Karpas-422 (cell line): ENCODE measurements around the gene OGFR. TPM values are rescaled to one million over a fixed set of nuclear protein-coding genes. Genes with fewer than 3 reads are reported as not detected.

ENCODE experiments used
- DNase-seq: peaks from one replicate; pipeline ENCODE4 v3.0.0-alpha.2; 2015
- H2AFZ ChIP-seq: fragments of 200-600 bp; sonication (generic); 2 replicates; pipeline ENCODE4 v1.6.1; 2014; ENCODE audit warnings: antibody characterized with exemption, low read length, mixed read lengths
- H3K27ac ChIP-seq: fragments of 200-600 bp; sonication (generic); 2 replicates; pipeline ENCODE4 v1.5.1; 2014; ENCODE audit warnings: mild to moderate bottlenecking, low read length, moderate library complexity
- H3K27me3 ChIP-seq: fragments of 200-600 bp; sonication (generic); 2 replicates; pipeline ENCODE4 v1.6.1; 2014; ENCODE audit warnings: low read length, mixed read lengths
- H3K36me3 ChIP-seq: fragments of 200-600 bp; sonication (generic); 2 replicates; pipeline ENCODE4 v1.6.1; 2014; ENCODE audit warnings: low read length, mixed read lengths; ENCODE audit not compliant: insufficient read depth
- H3K4me1 ChIP-seq: fragments of 200-600 bp; sonication (generic); 2 replicates; pipeline ENCODE4 v1.6.1; 2014; ENCODE audit warnings: mild to moderate bottlenecking, low read length, mixed read lengths
- H3K4me2 ChIP-seq: fragments of 200-600 bp; sonication (generic); 2 replicates; pipeline ENCODE4 v1.6.1; 2014; ENCODE audit warnings: low read length, low read depth, mild to moderate bottlenecking; ENCODE audit not compliant: poor library complexity, severe bottlenecking
- H3K4me3 ChIP-seq: fragments of 200-600 bp; sonication (generic); 2 replicates; pipeline ENCODE4 v1.5.1; 2014; ENCODE audit warnings: mild to moderate bottlenecking, antibody characterized with exemption, low read length, mixed read lengths
- H3K79me2 ChIP-seq: fragments of 200-600 bp; sonication (generic); 2 replicates; pipeline ENCODE4 v1.6.1; 2014; ENCODE audit warnings: mild to moderate bottlenecking, low read length, mixed read lengths
- H3K9ac ChIP-seq: fragments of 200-600 bp; sonication (generic); 2 replicates; pipeline ENCODE4 v1.6.0; 2014; ENCODE audit warnings: low read length
- H3K9me2 ChIP-seq: fragments of 200-600 bp; sonication (generic), shearing (Covaris generic); replicated peaks from 2 replicates; pipeline ENCODE4 v1.6.0; 2014; ENCODE audit warnings: mild to moderate bottlenecking, low read length, moderate library complexity; ENCODE audit not compliant: insufficient read depth
- H3K9me3 ChIP-seq: fragments of 300-700, 200-600 bp; sonication (generic); 2 replicates; pipeline ENCODE4 v1.6.1; 2014; ENCODE audit warnings: low read length, mixed read lengths
- H4K20me1 ChIP-seq: fragments of 200-600 bp; sonication (generic); 2 replicates; pipeline ENCODE4 v1.6.1; 2014; ENCODE audit warnings: mild to moderate bottlenecking, antibody characterized with exemption, low read length, low read depth; ENCODE audit not compliant: insufficient read depth
- total RNA-seq: library from RNA; depleted of rRNA; stranded (reverse); fragments of >200 nt; shearing (Covaris generic); gene quantifications from 2 replicates; pipeline ENCODE4 v1.2.3, GENCODE V29; 2014; ENCODE audit warnings: low replicate concordance

Gene OGFR
- total RNA-seq, 1 experiment from 2014 or later, result 23.8 TPM

DNA sequence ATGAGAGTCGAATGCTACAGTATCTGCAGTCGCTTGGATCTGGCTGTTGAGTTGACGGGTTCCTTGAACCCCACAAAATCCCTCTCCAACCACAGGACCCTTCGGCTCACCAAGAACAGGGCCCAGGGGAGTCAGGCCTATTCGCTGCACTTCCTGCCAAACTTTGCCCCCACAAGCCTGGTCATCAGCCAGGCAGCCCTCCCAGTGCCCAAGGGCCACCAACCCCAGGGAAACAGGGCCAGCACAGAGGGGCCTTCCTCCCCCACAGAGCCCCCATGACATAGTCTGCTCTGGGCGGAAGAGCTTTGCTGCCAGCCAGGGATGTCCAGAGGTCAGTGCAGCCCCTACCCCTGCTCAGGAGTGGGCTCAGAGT lies 42.9 kb upstream of the OGFR start:
- Histone ChIP-seq H3K9ac (no peak overlapping the region), H3K9me2 (no peaks in the 10 kb centered on the region), H2AFZ (no peak overlapping the region)

GRCh38 chr20:62762376-62762775 lies 42.3 kb upstream of the OGFR start:
- no peak overlapping the region for H3K9ac ChIP-seq
- no peaks in the 10 kb centered on the region for H3K4me1 ChIP-seq
- H3K36me3 ChIP-seq, result no peaks in the 10 kb centered on the region
- no peak for DNase-seq
- no peaks in the 10 kb centered on the region for H3K9me2 ChIP-seq
- H3K27me3 ChIP-seq, result no peaks in the 10 kb centered on the region
- H3K79me2 ChIP-seq, result no peaks in the 10 kb centered on the region
- no peak overlapping the region for H3K4me2 ChIP-seq
- H3K4me3 ChIP-seq, result no peak overlapping the region
- H4K20me1 ChIP-seq, result no peaks in the 10 kb centered on the region
- no peaks in the 10 kb centered on the region for H3K9me3 ChIP-seq
- no peak overlapping the region for H3K27ac ChIP-seq
- H2AFZ ChIP-seq, result no peak overlapping the region

More for the DNA sequence above, 42.9 kb upstream of the OGFR start:
- H3K27ac ChIP-seq, result no peak overlapping the region
- H3K4me1 ChIP-seq, result no peaks in the 10 kb centered on the region
- no peaks in the 10 kb centered on the region for H3K79me2 ChIP-seq
- H4K20me1 ChIP-seq, result no peaks in the 10 kb centered on the region
- DNase-seq, result no peak
- H3K4me2 ChIP-seq, result no peak overlapping the region
- H3K36me3 ChIP-seq, result no peaks in the 10 kb centered on the region
- H3K27me3 ChIP-seq, result no peaks in the 10 kb centered on the region
- H3K4me3 ChIP-seq, result no peak overlapping the region
- H3K9me3 ChIP-seq, result no peaks in the 10 kb centered on the region

DNA sequence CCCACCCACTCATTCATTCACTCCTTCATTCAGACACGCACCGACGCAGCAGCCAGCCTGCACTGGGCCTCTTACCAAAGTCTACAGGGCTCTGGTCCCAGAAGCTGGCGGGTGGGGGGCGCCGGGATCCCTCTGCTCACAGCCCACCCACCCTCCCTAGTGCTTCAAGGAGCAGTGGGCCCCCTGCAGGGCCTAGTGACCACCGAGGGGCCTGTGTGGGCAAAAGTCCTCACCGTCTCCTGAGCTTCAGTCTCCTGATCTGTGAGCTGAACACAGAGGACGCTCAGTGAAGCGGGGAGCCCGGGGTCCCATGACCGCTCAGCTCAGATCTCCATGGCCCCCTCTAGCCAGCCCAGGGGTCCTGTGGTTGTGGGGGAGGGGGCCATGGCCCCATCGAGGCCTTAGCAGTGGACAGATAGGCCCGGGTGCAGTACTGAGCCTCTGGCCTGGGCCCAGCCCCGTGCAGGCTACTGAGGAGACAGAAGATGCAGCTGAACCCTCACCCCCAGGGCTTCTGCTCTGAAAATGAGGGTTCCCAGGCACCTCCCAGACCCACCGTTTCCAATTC lies 41.8 kb upstream of the OGFR start:
- H3K27me3 ChIP-seq, result no peaks in the 10 kb centered on the region
- DNase-seq, result no peak
- no peaks in the 10 kb centered on the region for H3K9me2 ChIP-seq
- H3K9ac ChIP-seq, result no peak overlapping the region
- H3K4me1 ChIP-seq, result no peaks in the 10 kb centered on the region
- H3K27ac ChIP-seq, result no peak overlapping the region
- no peak overlapping the region for H2AFZ ChIP-seq
- H3K79me2 ChIP-seq, result no peaks in the 10 kb centered on the region
- no peak overlapping the region for H3K4me3 ChIP-seq
- H3K36me3 ChIP-seq, result no peaks in the 10 kb centered on the region
- no peaks in the 10 kb centered on the region for H4K20me1 ChIP-seq
- H3K4me2 ChIP-seq, result no peak overlapping the region
- H3K9me3 ChIP-seq, result no peaks in the 10 kb centered on the region

- Histone ChIP-seq H3K27me3 (no peaks in the 10 kb centered on the region), H3K4me2 (no peak overlapping the region), H3K9me2 (no peaks in the 10 kb centered on the region), H3K27ac (no peak overlapping the region), H3K36me3 (no peaks in the 10 kb centered on the region), H2AFZ (no peak overlapping the region), H3K4me1 (no peaks in the 10 kb centered on the region), H3K79me2 (no peaks in the 10 kb centered on the region), H4K20me1 (no peaks in the 10 kb centered on the region), H3K9me3 (no peaks in the 10 kb centered on the region), H3K9ac (no peak overlapping the region), H3K4me3 (no peak overlapping the region)
- DNase-seq, result no peak
These were observed 41.2 kb upstream of the OGFR start for GRCh38 chr20:62763404-62763803.

GRCh38 chr20:62764156-62764935 lies 40.3 kb upstream of the OGFR start:
- no peak for DNase-seq
- Histone ChIP-seq H3K4me1 (no peaks in the 10 kb centered on the region), H3K4me2 (no peak overlapping the region), H3K27ac (no peak overlapping the region), H3K9me2 (no peaks in the 10 kb centered on the region), H2AFZ (no peak overlapping the region), H3K36me3 (no peaks in the 10 kb centered on the region), H3K9me3 (no peaks in the 10 kb centered on the region), H4K20me1 (no peaks in the 10 kb centered on the region), H3K9ac (no peak overlapping the region), H3K4me3 (no peak overlapping the region), H3K79me2 (no peaks in the 10 kb centered on the region), H3K27me3 (no peaks in the 10 kb centered on the region)

- Histone ChIP-seq H3K4me3 (no peak overlapping the region), H3K4me2 (no peak overlapping the region), H2AFZ (no peak overlapping the region), H3K36me3 (no peaks in the 10 kb centered on the region), H3K9me3 (no peaks in the 10 kb centered on the region), H3K9me2 (no peaks in the 10 kb centered on the region), H4K20me1 (no peaks in the 10 kb centered on the region), H3K4me1 (no peaks in the 10 kb centered on the region), H3K27ac (no peak overlapping the region), H3K79me2 (no peaks in the 10 kb centered on the region), H3K9ac (no peak overlapping the region), H3K27me3 (no peaks in the 10 kb centered on the region)
- peak; percentile 56 for DNase-seq
These were observed 39.6 kb upstream of the OGFR start for GRCh38 chr20:62765021-62765420.

DNA sequence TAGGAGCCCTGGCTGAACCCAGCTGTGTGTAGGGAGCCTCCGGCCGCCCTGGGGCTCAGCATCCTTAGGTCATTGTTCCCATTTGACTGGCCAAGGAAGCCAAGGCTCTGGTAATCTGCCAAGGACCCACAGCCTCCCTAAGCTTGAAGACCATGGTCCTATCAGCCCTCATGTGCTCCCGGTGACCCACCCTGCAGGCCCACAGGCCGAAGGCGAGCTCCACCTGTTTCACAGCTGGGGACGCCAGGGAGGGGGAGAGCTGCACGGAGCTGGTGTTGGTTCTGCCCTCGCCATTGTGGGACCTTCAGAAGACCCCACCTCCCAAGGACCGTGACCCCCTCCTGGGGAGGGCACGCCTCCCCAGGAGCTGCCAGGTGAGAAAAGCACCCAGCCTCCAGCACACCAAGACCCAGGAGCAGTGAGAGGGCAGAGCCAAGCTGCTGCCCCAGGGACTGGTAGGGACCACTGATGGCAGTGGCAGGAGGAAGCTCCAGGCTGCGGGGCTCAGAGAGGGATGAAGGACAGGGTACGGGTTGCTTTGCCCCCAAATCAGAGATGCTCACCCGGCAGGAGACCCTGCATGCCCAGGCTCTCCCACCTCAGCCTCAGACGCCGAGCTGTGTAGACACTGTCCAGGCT lies 39.1 kb upstream of the OGFR start:
- Histone ChIP-seq H3K4me3 (no peak overlapping the region), H3K9me3 (no peaks in the 10 kb centered on the region), H3K9me2 (no peaks in the 10 kb centered on the region), H2AFZ (no peak overlapping the region), H3K4me1 (no peaks in the 10 kb centered on the region), H3K4me2 (no peak overlapping the region), H3K27ac (no peak overlapping the region), H3K27me3 (no peaks in the 10 kb centered on the region), H3K36me3 (no peaks in the 10 kb centered on the region), H3K79me2 (no peaks in the 10 kb centered on the region), H4K20me1 (no peaks in the 10 kb centered on the region), H3K9ac (no peak overlapping the region)
- no peak for DNase-seq

- Histone ChIP-seq H3K27ac (no peak overlapping the region), H3K27me3 (no peaks in the 10 kb centered on the region), H3K4me3 (no peak overlapping the region), H2AFZ (no peak overlapping the region), H3K4me1 (no peaks in the 10 kb centered on the region), H3K9me2 (no peaks in the 10 kb centered on the region), H3K4me2 (no peak overlapping the region), H3K36me3 (no peaks in the 10 kb centered on the region), H3K79me2 (no peaks in the 10 kb centered on the region), H4K20me1 (no peaks in the 10 kb centered on the region), H3K9me3 (no peaks in the 10 kb centered on the region), H3K9ac (no peak overlapping the region)
- no peak for DNase-seq
These were observed 38.6 kb upstream of the OGFR start for GRCh38 chr20:62766071-62766450.
